ENCODE results near the gene PTH1R. TPM values are rescaled to one million over a fixed set of nuclear protein-coding genes. Genes with fewer than 3 reads are reported as not detected.
A peak's percentile ranks its signal among the peaks of the same experiment; 100 is the strongest.

PTH1R gene
- total and polyA plus RNA-seq, 3 experiments from 2014 or later, result not detected

GRCh38 chr3:46916278-46916677 is 38.8 kb downstream of the PTH1R start:
- peaks cover 29% of the 10 kb centered on the region for H3K36me3 ChIP-seq (ENCODE audit: insufficient read depth, low read length)
- ChIA-PET POLR2A (no interaction called here), CTCF (no interaction called here)
- H3K4me1 Mint-ChIP-seq, result peaks cover 22 to 31% (median 27%) of the 10 kb centered on the region in 3 donors
- H3K27me3 ChIP-seq (ENCODE audit: insufficient read depth, low read length, poor library complexity, severe bottlenecking), result no peaks in the 10 kb centered on the region
- no peaks in the 10 kb centered on the region for H3K9me3 ChIP-seq (ENCODE audit: low read length)
- H3K4me3 ChIP-seq (ENCODE audit: low read length), result no peak overlapping the region
- peaks cover 18 to 46% (median 23%) of the 10 kb centered on the region in 3 donors for H3K36me3 Mint-ChIP-seq
- peak overlapping the region in 7 of 8 donors; percentile 1 to 62 (median 30) for H3K27ac Mint-ChIP-seq
- H3K4me1 ChIP-seq (ENCODE audit: insufficient read depth, low read length), result no peaks in the 10 kb centered on the region
- H3K27me3 Mint-ChIP-seq, result no peaks in the 10 kb centered on the region
- H3K4me3 Mint-ChIP-seq, result no peak overlapping the region
- peaks cover 0 to 4% (median 0%) of the 10 kb centered on the region in 5 donors for H3K9me3 Mint-ChIP-seq
- H3K27ac ChIP-seq (ENCODE audit: low read depth, low read length), result no peak overlapping the region
- no peak for DNase-seq

GRCh38 chr3:46916799-46917198 is 39.3 kb downstream of the PTH1R start:
- no peaks in the 10 kb centered on the region for H3K27me3 Mint-ChIP-seq
- no peak overlapping the region for H3K27ac ChIP-seq (ENCODE audit: low read depth, low read length)
- CTCF ChIA-PET, result no interaction called here
- peaks cover 0 to 4% (median 0%) of the 10 kb centered on the region in 5 donors for H3K9me3 Mint-ChIP-seq
- POLR2A ChIA-PET, result no interaction called here
- H3K36me3 ChIP-seq (ENCODE audit: insufficient read depth, low read length), result peaks cover 34% of the 10 kb centered on the region
- DNase-seq, result peak in 1 of 5 donors; percentile 3
- peaks cover 18 to 52% (median 24%) of the 10 kb centered on the region in 3 donors for H3K36me3 Mint-ChIP-seq
- no peak overlapping the region for H3K4me3 Mint-ChIP-seq
- no peaks in the 10 kb centered on the region for H3K4me1 ChIP-seq (ENCODE audit: insufficient read depth, low read length)
- peak overlapping the region in 2 of 8 donors; percentile 3 to 25 for H3K27ac Mint-ChIP-seq
- no peaks in the 10 kb centered on the region for H3K9me3 ChIP-seq (ENCODE audit: low read length)
- H3K27me3 ChIP-seq (ENCODE audit: insufficient read depth, low read length, poor library complexity, severe bottlenecking), result no peaks in the 10 kb centered on the region
- no peak overlapping the region for H3K4me3 ChIP-seq (ENCODE audit: low read length)
- peaks cover 21 to 31% (median 27%) of the 10 kb centered on the region in 3 donors for H3K4me1 Mint-ChIP-seq

- Mint-ChIP-seq H3K27me3 (no peaks in the 10 kb centered on the region), H3K4me1 (peaks cover 21 to 31% (median 27%) of the 10 kb centered on the region in 3 donors), H3K4me3 (no peak overlapping the region), H3K27ac (peak overlapping the region in 1 of 8 donors; percentile 3), H3K36me3 (peaks cover 18 to 56% (median 26%) of the 10 kb centered on the region in 3 donors), H3K9me3 (peaks cover 0 to 4% (median 0%) of the 10 kb centered on the region in 5 donors)
- no peak overlapping the region for H3K4me3 ChIP-seq (ENCODE audit: low read length)
- DNase-seq, result no peak
- H3K27ac ChIP-seq (ENCODE audit: low read depth, low read length), result no peak overlapping the region
- POLR2A ChIA-PET, result no interaction called here
- CTCF ChIA-PET, result no interaction called here
- H3K9me3 ChIP-seq (ENCODE audit: low read length), result no peaks in the 10 kb centered on the region
- H3K27me3 ChIP-seq (ENCODE audit: insufficient read depth, low read length, poor library complexity, severe bottlenecking), result no peaks in the 10 kb centered on the region
- H3K36me3 ChIP-seq (ENCODE audit: insufficient read depth, low read length), result peaks cover 39% of the 10 kb centered on the region
- no peaks in the 10 kb centered on the region for H3K4me1 ChIP-seq (ENCODE audit: insufficient read depth, low read length)
Measured at GRCh38 chr3:46917257-46917656, 39.7 kb downstream of the PTH1R start.

GRCh38 chr3:46918202-46918601 is 40.7 kb downstream of the PTH1R start:
- H3K9me3 Mint-ChIP-seq, result peaks cover 0 to 4% (median 0%) of the 10 kb centered on the region in 5 donors
- Histone ChIP-seq H3K36me3 (ENCODE audit: insufficient read depth, low read length) (peaks cover 48% of the 10 kb centered on the region), H3K4me3 (ENCODE audit: low read length) (no peak overlapping the region), H3K9me3 (ENCODE audit: low read length) (no peaks in the 10 kb centered on the region), H3K4me1 (ENCODE audit: insufficient read depth, low read length) (no peaks in the 10 kb centered on the region), H3K27me3 (ENCODE audit: insufficient read depth, low read length, poor library complexity, severe bottlenecking) (no peaks in the 10 kb centered on the region), H3K27ac (ENCODE audit: low read depth, low read length) (no peak overlapping the region)
- H3K27me3 Mint-ChIP-seq, result no peaks in the 10 kb centered on the region
- H3K36me3 Mint-ChIP-seq, result peaks cover 19 to 66% (median 26%) of the 10 kb centered on the region in 3 donors
- H3K4me1 Mint-ChIP-seq, result peaks cover 17 to 28% (median 28%) of the 10 kb centered on the region in 3 donors
- ChIA-PET POLR2A (no interaction called here), CTCF (interaction anchor here (2.6 kb wide), 1 partner anchor 9 kb away, joined by 17 read pairs; no protein-coding TSS in a partner anchor)
- no peak overlapping the region for H3K27ac Mint-ChIP-seq
- H3K4me3 Mint-ChIP-seq, result no peak overlapping the region
- DNase-seq, result no peak

- H3K36me3 Mint-ChIP-seq, result peaks cover 22 to 70% (median 26%) of the 10 kb centered on the region in 3 donors
- POLR2A ChIA-PET, result interaction anchor here (1.1 kb wide), 1 partner anchor 61 kb away, joined by 3 read pairs; the partner anchor contains the start of gene NBEAL2
- Histone ChIP-seq H3K9me3 (ENCODE audit: low read length) (no peaks in the 10 kb centered on the region), H3K4me3 (ENCODE audit: low read length) (no peak overlapping the region), H3K27me3 (ENCODE audit: insufficient read depth, low read length, poor library complexity, severe bottlenecking) (no peaks in the 10 kb centered on the region), H3K36me3 (ENCODE audit: insufficient read depth, low read length) (peaks cover 52% of the 10 kb centered on the region), H3K4me1 (ENCODE audit: insufficient read depth, low read length) (no peaks in the 10 kb centered on the region), H3K27ac (ENCODE audit: low read depth, low read length) (no peak overlapping the region)
- no peaks in the 10 kb centered on the region for H3K27me3 Mint-ChIP-seq
- H3K9me3 Mint-ChIP-seq, result peaks cover 0 to 4% (median 0%) of the 10 kb centered on the region in 5 donors
- CTCF ChIA-PET, result interaction anchor here (2.0 to 2.6 kb wide), 2 partner anchors 9 to 15 kb away, joined by 5 to 17 read pairs; no protein-coding TSS in a partner anchor
- peak in 1 of 5 donors; percentile 14 for DNase-seq
- peaks cover 17 to 28% (median 23%) of the 10 kb centered on the region in 3 donors for H3K4me1 Mint-ChIP-seq
- H3K4me3 Mint-ChIP-seq, result no peak overlapping the region
- H3K27ac Mint-ChIP-seq, result peak overlapping the region in 3 of 8 donors; percentile 19 to 60 (median 58)
Measured at GRCh38 chr3:46918634-46919033, 41.1 kb downstream of the PTH1R start.

GRCh38 chr3:46921041-46921440 is 43.5 kb downstream of the PTH1R start:
- Mint-ChIP-seq H3K36me3 (peaks cover 22 to 91% (median 24%) of the 10 kb centered on the region in 3 donors), H3K9me3 (peaks cover 0 to 4% (median 0%) of the 10 kb centered on the region in 5 donors), H3K27ac (no peak overlapping the region), H3K4me3 (no peak overlapping the region), H3K4me1 (peaks cover 14 to 28% (median 16%) of the 10 kb centered on the region in 3 donors), H3K27me3 (no peaks in the 10 kb centered on the region)
- CTCF ChIA-PET, result no interaction called here
- H3K9me3 ChIP-seq (ENCODE audit: low read length), result no peaks in the 10 kb centered on the region
- peak in 1 of 5 donors; percentile 23 for DNase-seq
- peaks cover 74% of the 10 kb centered on the region for H3K36me3 ChIP-seq (ENCODE audit: insufficient read depth, low read length)
- no peak overlapping the region for H3K4me3 ChIP-seq (ENCODE audit: low read length)
- H3K27me3 ChIP-seq (ENCODE audit: insufficient read depth, low read length, poor library complexity, severe bottlenecking), result no peaks in the 10 kb centered on the region
- H3K27ac ChIP-seq (ENCODE audit: low read depth, low read length), result no peak overlapping the region
- POLR2A ChIA-PET, result no interaction called here
- peaks cover 10% of the 10 kb centered on the region for H3K4me1 ChIP-seq (ENCODE audit: insufficient read depth, low read length)

GRCh38 chr3:46921871-46922271 is 44.4 kb downstream of the PTH1R start:
- Mint-ChIP-seq H3K36me3 (peaks cover 22 to 93% (median 24%) of the 10 kb centered on the region in 3 donors), H3K4me1 (peaks cover 19 to 31% (median 19%) of the 10 kb centered on the region in 3 donors), H3K27me3 (no peaks in the 10 kb centered on the region), H3K9me3 (peaks cover 0 to 4% (median 0%) of the 10 kb centered on the region in 5 donors), H3K4me3 (no peak overlapping the region), H3K27ac (no peak overlapping the region)
- Histone ChIP-seq H3K4me1 (ENCODE audit: insufficient read depth, low read length) (peaks cover 17% of the 10 kb centered on the region), H3K27me3 (ENCODE audit: insufficient read depth, low read length, poor library complexity, severe bottlenecking) (no peaks in the 10 kb centered on the region), H3K36me3 (ENCODE audit: insufficient read depth, low read length) (peaks cover 74% of the 10 kb centered on the region), H3K27ac (ENCODE audit: low read depth, low read length) (no peak overlapping the region), H3K4me3 (ENCODE audit: low read length) (no peak overlapping the region), H3K9me3 (ENCODE audit: low read length) (no peaks in the 10 kb centered on the region)
- POLR2A ChIA-PET, result no interaction called here
- no peak for DNase-seq
- CTCF ChIA-PET, result interaction anchor here (0.7 to 2.6 kb wide), 2 partner anchors 8 to 12 kb away, joined by 3 to 13 read pairs; no protein-coding TSS in a partner anchor

GRCh38 chr3:46922426-46922825 is 44.9 kb downstream of the PTH1R start:
- H3K4me3 Mint-ChIP-seq, result no peak overlapping the region
- H3K9me3 ChIP-seq (ENCODE audit: low read length), result no peaks in the 10 kb centered on the region
- ChIA-PET POLR2A (no interaction called here), CTCF (interaction anchor here (0.7 to 2.6 kb wide), 8 partner anchors 9 to 96 kb away, joined by 3 to 15 read pairs (median 5); no protein-coding TSS in a partner anchor)
- no peak for DNase-seq
- H3K27me3 Mint-ChIP-seq, result no peaks in the 10 kb centered on the region
- peaks cover 0 to 4% (median 0%) of the 10 kb centered on the region in 5 donors for H3K9me3 Mint-ChIP-seq
- peaks cover 19 to 93% (median 21%) of the 10 kb centered on the region in 3 donors for H3K36me3 Mint-ChIP-seq
- peaks cover 74% of the 10 kb centered on the region for H3K36me3 ChIP-seq (ENCODE audit: insufficient read depth, low read length)
- no peaks in the 10 kb centered on the region for H3K27me3 ChIP-seq (ENCODE audit: insufficient read depth, low read length, poor library complexity, severe bottlenecking)
- H3K4me3 ChIP-seq (ENCODE audit: low read length), result no peak overlapping the region
- H3K4me1 ChIP-seq (ENCODE audit: insufficient read depth, low read length), result peaks cover 23% of the 10 kb centered on the region
- no peak overlapping the region for H3K27ac ChIP-seq (ENCODE audit: low read depth, low read length)
- H3K4me1 Mint-ChIP-seq, result peaks cover 23 to 34% (median 24%) of the 10 kb centered on the region in 3 donors
- peak overlapping the region in 2 of 8 donors; percentile 17 to 27 for H3K27ac Mint-ChIP-seq
